Neuron (in vitro differentiated cells): ENCODE results near the gene ASB11.

Source experiments
- H2AFZ ChIP-seq: one replicate; pipeline ENCODE4 v1.6.1; 2013; ENCODE audit warnings: low read depth, mild to moderate bottlenecking, inconsistent platforms, low read length, moderate library complexity
- H3K27me3 ChIP-seq: one replicate; pipeline ENCODE4 v1.6.1; 2013; ENCODE audit warnings: low read length; ENCODE audit not compliant: insufficient read depth
- H3K36me3 ChIP-seq: one replicate; pipeline ENCODE4 v1.6.1; 2013; ENCODE audit warnings: low read length; ENCODE audit not compliant: insufficient read depth
- H3K4me1 ChIP-seq: one replicate; pipeline ENCODE4 v1.6.1; 2013; ENCODE audit warnings: low read length; ENCODE audit not compliant: insufficient read depth
- H3K4me3 ChIP-seq: 2 replicates; pipeline ENCODE4 v1.5.1; 2013; ENCODE audit warnings: mild to moderate bottlenecking, low read length, moderate library complexity
- H3K9me3 ChIP-seq: one replicate; pipeline ENCODE4 v1.6.1; 2013; ENCODE audit warnings: low read length

ASB11 gene, protein sequence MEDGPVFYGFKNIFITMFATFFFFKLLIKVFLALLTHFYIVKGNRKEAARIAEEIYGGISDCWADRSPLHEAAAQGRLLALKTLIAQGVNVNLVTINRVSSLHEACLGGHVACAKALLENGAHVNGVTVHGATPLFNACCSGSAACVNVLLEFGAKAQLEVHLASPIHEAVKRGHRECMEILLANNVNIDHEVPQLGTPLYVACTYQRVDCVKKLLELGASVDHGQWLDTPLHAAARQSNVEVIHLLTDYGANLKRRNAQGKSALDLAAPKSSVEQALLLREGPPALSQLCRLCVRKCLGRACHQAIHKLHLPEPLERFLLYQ

DNA sequence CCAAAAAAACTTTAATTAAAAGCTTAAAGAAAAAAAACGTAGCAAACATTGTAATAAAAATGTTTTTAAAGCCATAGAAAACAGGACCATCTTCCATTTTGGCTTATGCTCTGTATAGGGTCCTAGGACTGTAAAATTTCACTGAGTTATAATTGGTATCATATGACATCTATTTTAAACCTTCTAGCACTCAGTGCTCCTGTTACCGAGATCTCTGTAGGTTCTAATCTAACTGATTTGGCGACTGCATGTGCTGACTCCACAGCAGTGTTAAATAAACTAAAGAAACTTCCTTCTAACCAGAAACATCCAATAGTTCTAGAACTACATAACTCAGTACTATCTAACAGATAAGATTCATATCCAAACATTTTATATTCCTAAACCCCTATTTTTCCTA, at the start of gene ASB11:
Gene ASB11 (minus strand): TSS at position 132 of the 400 bp plus-strand sequence. CDS start 35 bp downstream, at position 97.
- no peaks in the 10 kb centered on the region for H3K27me3 ChIP-seq

DNA sequence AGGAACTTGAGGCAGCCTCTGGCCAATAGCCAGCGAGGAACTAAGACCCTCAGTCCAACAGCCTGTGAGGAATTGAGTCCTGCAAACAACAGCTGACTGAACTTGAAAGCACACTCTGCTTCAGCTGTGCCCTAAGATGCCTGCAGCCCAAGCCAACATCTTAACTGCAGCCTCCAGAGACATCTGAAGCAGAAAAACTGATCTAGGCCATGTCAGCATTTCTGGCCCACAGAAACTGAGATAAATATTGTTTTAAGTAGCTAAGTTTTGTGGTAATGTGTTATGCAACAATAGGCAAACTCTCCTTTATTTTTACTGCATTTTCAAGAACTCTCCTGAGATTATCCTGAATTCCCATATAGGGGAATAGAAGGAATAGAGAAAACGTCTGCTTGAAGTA, 44.3 kb upstream of the ASB11 start:
- Histone ChIP-seq H3K36me3 (no peaks in the 10 kb centered on the region), H3K27me3 (peaks cover 2% of the 10 kb centered on the region), H3K9me3 (peaks cover 2% of the 10 kb centered on the region), H3K4me1 (no peaks in the 10 kb centered on the region), H2AFZ (no peak overlapping the region), H3K4me3 (no peak overlapping the region)

More for the DNA sequence above, at the start of gene ASB11:
- Histone ChIP-seq H3K4me1 (no peaks in the 10 kb centered on the region), H3K9me3 (no peaks in the 10 kb centered on the region), H2AFZ (no peak within 1 kb of the TSS), H3K4me3 (no peak within 1 kb of the TSS), H3K36me3 (no peaks in the 10 kb centered on the region)

DNA sequence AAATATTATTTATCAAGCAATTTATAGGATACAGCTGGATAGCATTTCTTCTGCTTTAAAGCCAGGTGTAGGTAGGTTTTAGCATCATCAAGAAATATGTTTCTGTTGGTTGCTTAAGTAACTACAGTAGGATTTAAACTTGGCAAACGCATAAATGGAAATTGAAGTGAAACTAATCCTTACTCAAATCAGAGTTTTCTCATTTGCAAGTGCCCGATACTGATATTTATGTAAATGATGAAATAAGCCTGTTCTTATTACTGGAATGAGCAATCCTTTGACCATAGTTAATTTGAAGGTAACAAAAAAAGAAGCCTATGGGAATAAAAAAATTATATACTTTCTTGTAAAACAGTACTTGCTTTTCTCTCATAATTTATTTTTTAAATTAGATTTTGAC, 43.1 kb upstream of the ASB11 start:
- peaks cover 2% of the 10 kb centered on the region for H3K27me3 ChIP-seq
- no peak overlapping the region for H3K4me3 ChIP-seq
- peaks cover 2% of the 10 kb centered on the region for H3K9me3 ChIP-seq
- H3K36me3 ChIP-seq: no peaks in the 10 kb centered on the region
- no peaks in the 10 kb centered on the region for H3K4me1 ChIP-seq
- H2AFZ ChIP-seq: no peak overlapping the region

DNA sequence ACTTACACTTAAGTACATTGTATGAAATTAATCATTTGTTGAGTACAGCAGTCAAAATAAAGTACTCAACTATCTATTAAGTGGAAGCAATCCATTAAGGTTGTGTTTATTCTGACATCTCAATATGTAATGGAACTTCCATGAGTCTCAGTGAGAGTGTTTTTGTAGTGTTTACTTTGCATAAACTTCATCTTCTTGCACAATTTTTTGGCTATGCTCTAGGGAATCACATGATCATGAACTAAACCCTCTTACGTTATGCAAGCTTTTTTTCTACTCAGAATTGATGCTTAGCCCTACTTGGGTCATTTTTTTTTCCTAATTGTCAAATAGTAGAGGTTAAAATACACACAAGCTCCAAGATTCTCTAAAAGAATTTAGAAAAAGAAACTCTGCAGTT, 41.0 kb upstream of the ASB11 start:
- H2AFZ ChIP-seq: no peak overlapping the region
- peaks cover 2% of the 10 kb centered on the region for H3K9me3 ChIP-seq
- H3K4me3 ChIP-seq: no peak overlapping the region
- H3K4me1 ChIP-seq: no peaks in the 10 kb centered on the region
- no peaks in the 10 kb centered on the region for H3K36me3 ChIP-seq
- peaks cover 2% of the 10 kb centered on the region for H3K27me3 ChIP-seq

DNA sequence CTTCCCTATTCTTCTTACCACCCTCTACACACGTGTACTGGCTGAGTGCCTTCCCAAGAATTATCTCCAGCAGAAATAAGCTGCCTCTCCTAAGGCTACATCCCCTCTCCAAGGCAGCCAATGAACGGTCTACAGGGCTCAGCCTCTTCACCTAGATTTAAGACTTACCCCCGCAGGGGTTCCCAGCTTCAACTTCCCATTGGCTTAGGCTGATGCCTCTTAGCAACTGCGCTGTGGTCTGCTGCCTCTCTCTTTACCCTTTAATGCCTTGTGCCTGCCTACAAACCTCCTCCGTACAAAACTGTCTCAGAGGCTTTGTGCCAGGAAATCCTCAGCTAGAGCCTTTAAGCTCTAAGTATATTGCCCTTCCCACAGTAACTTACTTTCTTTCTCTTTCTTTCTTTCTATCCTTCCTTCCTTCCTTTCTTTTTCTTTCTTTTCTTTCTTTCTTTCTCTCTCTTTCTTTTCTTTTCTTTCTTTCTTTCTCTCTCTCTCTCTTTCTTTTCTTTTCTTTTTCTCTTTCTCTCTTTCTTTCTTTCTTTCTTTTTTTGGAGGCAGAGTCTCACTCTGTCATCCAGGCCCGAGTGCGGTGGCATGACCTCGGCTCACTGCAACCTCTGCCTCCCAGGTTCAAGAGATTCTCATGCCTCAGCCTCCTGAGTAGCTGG, 35.0 kb upstream of the ASB11 start:
- H3K27me3 ChIP-seq: no peaks in the 10 kb centered on the region
- H3K9me3 ChIP-seq: no peaks in the 10 kb centered on the region
- H3K4me1 ChIP-seq: no peaks in the 10 kb centered on the region
- H3K4me3 ChIP-seq: no peak overlapping the region
- H2AFZ ChIP-seq: no peak overlapping the region
- H3K36me3 ChIP-seq: no peaks in the 10 kb centered on the region

DNA sequence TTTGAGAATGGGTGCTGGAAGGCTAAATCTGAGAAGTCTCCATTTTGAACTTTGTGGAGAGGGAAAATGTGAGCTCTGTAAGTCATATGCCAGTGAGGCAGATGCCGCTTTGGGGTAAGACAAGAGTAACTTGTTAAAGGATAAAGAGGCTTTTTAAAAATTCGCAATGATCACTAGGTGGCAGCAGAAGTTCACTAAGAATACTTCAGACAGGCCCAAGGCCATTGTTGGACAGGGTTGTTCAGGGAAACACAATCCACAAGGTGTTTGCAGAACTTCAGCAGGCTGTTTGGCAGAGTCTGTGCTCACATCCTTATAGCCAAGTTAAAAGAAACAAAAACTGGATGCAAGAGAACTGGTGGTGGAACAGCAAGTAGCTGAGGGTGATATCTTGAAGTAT, 33.6 kb upstream of the ASB11 start:
- peaks cover 3% of the 10 kb centered on the region for H3K4me1 ChIP-seq
- no peaks in the 10 kb centered on the region for H3K9me3 ChIP-seq
- H3K36me3 ChIP-seq: no peaks in the 10 kb centered on the region
- H3K27me3 ChIP-seq: no peaks in the 10 kb centered on the region
- no peak overlapping the region for H3K4me3 ChIP-seq
- no peak overlapping the region for H2AFZ ChIP-seq

DNA sequence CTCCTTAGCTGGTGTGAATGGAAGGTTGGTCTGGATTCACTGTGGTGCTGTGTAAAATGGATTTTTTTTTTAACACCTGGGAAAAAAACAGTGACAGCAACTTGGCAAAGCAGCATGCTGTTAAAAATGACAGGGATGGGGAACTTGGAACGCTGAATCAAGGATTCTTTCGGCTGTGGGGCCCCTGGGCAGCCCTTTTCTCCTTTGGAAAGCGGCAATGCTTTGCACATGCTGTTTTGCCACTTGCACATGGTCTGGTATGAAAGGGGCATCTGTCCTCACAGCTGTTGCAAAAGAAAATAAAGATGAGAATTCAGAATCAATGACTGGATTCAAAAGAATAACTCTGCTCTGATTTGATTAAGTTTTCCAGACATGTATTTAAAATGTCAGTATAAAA, 30.5 kb upstream of the ASB11 start:
- Histone ChIP-seq H3K36me3 (no peaks in the 10 kb centered on the region), H3K9me3 (no peaks in the 10 kb centered on the region), H3K27me3 (no peaks in the 10 kb centered on the region), H3K4me3 (no peak overlapping the region), H2AFZ (no peak overlapping the region), H3K4me1 (peaks cover 9% of the 10 kb centered on the region)

DNA sequence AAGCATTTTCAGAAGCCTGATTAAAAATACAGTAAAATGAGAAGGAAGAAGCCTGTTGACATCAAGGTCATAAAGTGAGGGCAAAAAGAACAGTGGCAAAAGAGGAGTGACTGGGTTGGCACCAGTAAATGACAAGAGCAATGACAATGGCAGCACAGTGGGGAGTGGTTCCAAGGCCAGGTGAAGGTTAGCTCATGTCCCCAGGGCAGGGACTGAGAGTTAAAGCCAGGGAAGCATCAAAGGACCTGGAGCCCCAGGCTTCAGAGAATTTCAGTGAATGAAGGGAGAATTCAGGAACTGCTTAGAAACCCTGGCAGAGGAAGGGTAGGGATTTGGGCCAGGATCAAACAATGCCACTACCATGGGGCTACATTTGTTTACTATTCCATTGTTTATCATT, 28.7 kb upstream of the ASB11 start:
- Histone ChIP-seq H2AFZ (no peak overlapping the region), H3K4me1 (peaks cover 26% of the 10 kb centered on the region), H3K27me3 (no peaks in the 10 kb centered on the region), H3K36me3 (no peaks in the 10 kb centered on the region), H3K4me3 (no peak overlapping the region), H3K9me3 (no peaks in the 10 kb centered on the region)

DNA sequence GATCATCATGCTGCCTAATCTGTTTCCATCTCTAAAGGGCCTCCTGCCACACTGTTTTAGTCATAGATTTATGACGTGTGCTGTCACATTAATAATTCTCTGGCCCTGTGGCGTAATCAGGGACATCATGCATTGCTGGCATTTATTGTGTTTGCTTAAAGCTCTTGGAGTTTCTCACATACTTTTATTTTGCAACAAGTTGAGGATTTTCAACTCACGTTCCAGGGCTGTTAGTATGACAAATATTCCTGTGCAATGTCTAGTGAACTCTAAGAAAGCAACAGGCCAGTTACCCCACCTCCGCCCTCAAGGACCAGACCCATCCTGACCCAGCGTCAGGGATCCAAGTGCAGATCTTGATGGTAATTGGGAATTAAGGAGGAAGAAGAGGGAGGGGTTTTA, 27.6 kb upstream of the ASB11 start:
- H3K4me3 ChIP-seq: no peak overlapping the region
- no peaks in the 10 kb centered on the region for H3K9me3 ChIP-seq
- no peak overlapping the region for H2AFZ ChIP-seq
- H3K27me3 ChIP-seq: no peaks in the 10 kb centered on the region
- no peaks in the 10 kb centered on the region for H3K36me3 ChIP-seq
- H3K4me1 ChIP-seq: peaks cover 26% of the 10 kb centered on the region

DNA sequence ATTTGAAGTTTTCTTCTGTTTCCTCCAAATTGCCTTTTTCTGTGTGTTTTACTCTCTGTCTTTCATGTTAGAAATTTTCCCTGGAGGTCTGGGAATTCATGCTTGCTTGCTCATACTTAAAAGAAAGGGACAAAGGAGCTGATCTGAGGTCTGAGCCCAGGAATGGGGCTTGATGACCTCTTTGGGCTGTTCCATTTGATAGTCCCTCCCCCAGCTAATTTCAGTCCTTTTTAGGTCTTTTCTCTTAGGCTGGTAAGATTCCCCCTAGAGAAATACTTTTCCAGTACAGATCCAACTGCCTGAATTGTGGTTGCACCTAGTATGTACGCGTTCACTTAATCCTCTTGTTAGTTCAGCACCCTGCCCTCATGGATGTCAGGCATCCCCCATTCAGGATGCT, 25.4 kb upstream of the ASB11 start:
- Histone ChIP-seq H3K27me3 (no peaks in the 10 kb centered on the region), H3K36me3 (no peaks in the 10 kb centered on the region), H3K9me3 (no peaks in the 10 kb centered on the region), H2AFZ (no peak overlapping the region), H3K4me1 (peaks cover 28% of the 10 kb centered on the region), H3K4me3 (no peak overlapping the region)

DNA sequence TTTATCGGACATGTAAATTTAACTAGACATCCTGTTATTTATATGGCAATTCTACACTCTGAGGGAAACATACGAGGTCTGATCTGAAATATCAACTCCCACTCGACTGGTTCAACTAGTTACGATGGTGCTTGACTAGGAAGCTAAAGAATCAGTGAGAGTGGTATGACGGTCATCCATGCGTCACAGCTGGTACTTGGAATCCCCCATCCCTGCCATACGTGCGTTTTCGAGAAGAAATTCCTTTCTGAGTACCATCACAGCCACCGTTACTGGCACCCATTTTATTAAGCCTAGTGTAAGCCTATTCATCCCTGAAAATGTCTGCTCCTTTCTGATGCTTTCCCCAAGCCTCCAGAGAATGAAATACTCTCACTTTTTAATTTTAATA, 20.6 kb upstream of the ASB11 start:
- Histone ChIP-seq H3K4me1 (peaks cover 19% of the 10 kb centered on the region), H3K36me3 (peaks cover 2% of the 10 kb centered on the region), H2AFZ (peak overlapping the region; percentile 38), H3K9me3 (no peaks in the 10 kb centered on the region), H3K4me3 (peak overlapping the region; percentile 62), H3K27me3 (no peaks in the 10 kb centered on the region)

DNA sequence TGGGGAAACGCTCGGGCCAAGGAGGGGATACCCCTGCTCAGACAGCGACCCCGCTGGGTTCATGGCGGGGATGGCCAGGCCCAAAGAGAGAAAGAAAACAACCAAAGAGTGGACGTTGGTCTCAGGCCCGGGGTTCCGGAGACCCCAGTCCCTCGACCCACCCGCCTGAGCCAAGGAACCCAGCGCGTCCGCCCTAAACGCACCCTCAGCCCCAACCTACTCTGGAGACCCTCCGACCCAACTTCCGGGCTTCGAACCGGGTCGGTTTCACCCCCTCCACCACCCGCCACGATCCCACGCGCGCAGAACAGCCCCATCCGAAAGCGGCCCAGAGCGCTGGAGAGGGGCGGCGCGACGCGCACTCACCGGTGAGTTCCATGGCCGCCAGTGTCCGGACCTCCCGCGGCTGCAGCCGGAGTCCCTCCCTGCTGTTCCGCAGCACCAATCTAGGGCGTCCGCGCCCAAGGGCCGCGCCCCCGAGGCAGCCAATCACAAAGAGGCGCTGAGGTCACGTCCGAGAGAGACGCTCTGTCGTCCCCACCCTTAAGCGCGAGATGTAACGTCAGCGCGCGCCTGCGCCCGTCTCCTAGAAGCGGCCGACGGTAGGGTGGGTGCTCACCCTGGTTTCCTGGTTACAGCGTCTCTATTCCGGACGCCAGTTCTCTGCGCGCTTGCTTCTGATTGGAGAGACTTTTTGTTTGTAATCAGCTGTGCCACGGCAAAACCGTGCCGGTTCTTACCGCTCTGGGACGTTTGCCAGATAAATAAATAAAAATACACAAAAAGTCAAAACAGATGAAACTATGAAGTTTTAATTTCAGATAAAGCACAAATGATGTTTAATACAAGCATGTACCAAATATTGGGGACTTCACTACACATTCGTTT, 19.9 kb upstream of the ASB11 start, which contains the start of gene PIGA:
Gene PIGA (minus strand): TSS at position 389 of the 888 bp plus-strand sequence. CDS start 3,593 bp downstream, outside the sequence.
- H3K4me1 ChIP-seq: peaks cover 13% of the 10 kb centered on the region
- H2AFZ ChIP-seq: peak within 1 kb of the TSS; percentile 38
- peaks cover 2% of the 10 kb centered on the region for H3K36me3 ChIP-seq
- H3K27me3 ChIP-seq: no peaks in the 10 kb centered on the region
- peak within 1 kb of the TSS; percentile 62 for H3K4me3 ChIP-seq
- H3K9me3 ChIP-seq: no peaks in the 10 kb centered on the region

DNA sequence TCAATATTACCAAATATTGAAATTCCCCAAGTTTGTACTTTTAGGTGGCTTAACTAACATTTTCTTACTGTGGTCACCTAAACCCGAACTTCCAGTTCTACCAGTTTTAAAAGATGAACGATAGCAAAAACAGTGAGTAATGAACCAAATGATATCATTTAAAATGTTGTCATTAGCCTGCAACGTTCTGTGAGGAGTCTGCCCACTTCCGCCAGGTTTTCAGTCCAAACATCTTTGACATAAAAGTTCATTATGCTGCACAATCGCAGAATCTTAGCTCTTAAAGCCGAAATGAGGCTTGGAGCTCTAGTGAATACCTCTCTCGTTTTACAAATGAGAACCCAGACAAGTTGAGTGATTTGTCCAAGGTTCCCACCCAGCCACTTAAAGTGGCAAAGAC, 19.1 kb upstream of the ASB11 start:
- Histone ChIP-seq H3K27me3 (no peaks in the 10 kb centered on the region), H3K9me3 (no peaks in the 10 kb centered on the region), H3K4me3 (peak overlapping the region; percentile 62), H3K4me1 (peaks cover 5% of the 10 kb centered on the region), H3K36me3 (peaks cover 5% of the 10 kb centered on the region), H2AFZ (no peak overlapping the region)
